T-helper 22 cell (primary cell): Measurements from ENCODE around the gene PSRC1.

ENCODE experiments used
- DNase-seq: peaks from one replicate; pipeline ENCODE4 v3.0.0-alpha.2; 2020; ENCODE audit warnings: low read depth

PSRC1 gene

GRCh38 chr1:109243860-109244552 lies 38.9 kb downstream of the PSRC1 start:
- DNase-seq = no peak

GRCh38 chr1:109243221-109243620 lies 39.7 kb downstream of the PSRC1 start:
- no peak for DNase-seq

- DNase-seq = no peak
Observed at GRCh38 chr1:109242387-109242786, 40.6 kb downstream of the PSRC1 start.

- DNase-seq = no peak
Observed at GRCh38 chr1:109241841-109242345, 41.1 kb downstream of the PSRC1 start.

- no peak for DNase-seq
Observed at GRCh38 chr1:109241344-109241743, 41.6 kb downstream of the PSRC1 start.

GRCh38 chr1:109240158-109241152 lies 42.5 kb downstream of the PSRC1 start:
- DNase-seq = no peak

- DNase-seq = no peak
Observed at GRCh38 chr1:109239409-109240068, 43.4 kb downstream of the PSRC1 start.

- no peak for DNase-seq
Observed at GRCh38 chr1:109239047-109239408, 43.9 kb downstream of the PSRC1 start.

GRCh38 chr1:109238382-109238781 lies 44.6 kb downstream of the PSRC1 start:
- DNase-seq = no peak

- no peak for DNase-seq
Observed at GRCh38 chr1:109237512-109237911, 45.4 kb downstream of the PSRC1 start.

- no peak for DNase-seq
Observed at GRCh38 chr1:109235137-109235536, 47.8 kb downstream of the PSRC1 start.

- DNase-seq = no peak
Observed at GRCh38 chr1:109231066-109231465, 51.9 kb downstream of the PSRC1 start.
